GM18498 (cell line): ENCODE measurements around the gene NIT2.
"Not testable (repeated sequence)": the region's sequence is repeated elsewhere in the genome, so short reads cannot be mapped to it uniquely, and the experiment has no call there.

Experiments used
- ATAC-seq: cut with Tn5 transposase; IDR thresholded peaks from one replicate; pipeline ENCODE4 v1.9.1; 2021; ENCODE audit warnings: mild to moderate bottlenecking, moderate library complexity; ENCODE audit not compliant: unreplicated experiment

The NIT2 gene

GRCh38 chr3:100336229-100336628 lies 1.7 kb downstream of the NIT2 start:
- not testable (repeated sequence) for ATAC-seq

GRCh38 chr3:100338911-100339310 lies 4.4 kb downstream of the NIT2 start:
- ATAC-seq, result no peak

- ATAC-seq, result no peak
Observed at GRCh38 chr3:100339786-100340185, 5.2 kb downstream of the NIT2 start.

- ATAC-seq, result no peak
Observed at GRCh38 chr3:100340527-100340926, 6.0 kb downstream of the NIT2 start.

- ATAC-seq, result no peak
Observed at GRCh38 chr3:100348727-100349126, 14.2 kb downstream of the NIT2 start.

- not testable (repeated sequence) for ATAC-seq
Observed at GRCh38 chr3:100351770-100352169, 17.2 kb downstream of the NIT2 start.

- no peak for ATAC-seq
Observed at GRCh38 chr3:100352296-100353231, 18.0 kb downstream of the NIT2 start.

GRCh38 chr3:100354850-100355249 lies 20.3 kb downstream of the NIT2 start:
- ATAC-seq, result no peak

GRCh38 chr3:100358413-100358812 lies 23.9 kb downstream of the NIT2 start:
- no peak for ATAC-seq

GRCh38 chr3:100359035-100359434 lies 24.5 kb downstream of the NIT2 start:
- no peak for ATAC-seq

- ATAC-seq, result no peak
Observed at GRCh38 chr3:100360757-100361496, 26.4 kb downstream of the NIT2 start.

GRCh38 chr3:100361897-100362296 lies 27.3 kb downstream of the NIT2 start:
- no peak for ATAC-seq

- ATAC-seq, result no peak
Observed at GRCh38 chr3:100364421-100364820, 29.9 kb downstream of the NIT2 start.

GRCh38 chr3:100366424-100366823 lies 31.9 kb downstream of the NIT2 start:
- no peak for ATAC-seq

- no peak for ATAC-seq
Observed at GRCh38 chr3:100368441-100368840, 33.9 kb downstream of the NIT2 start.

- ATAC-seq, result no peak
Observed at GRCh38 chr3:100370756-100371155, 36.2 kb downstream of the NIT2 start.

GRCh38 chr3:100374521-100374920 lies 40.0 kb downstream of the NIT2 start:
- ATAC-seq, result no peak

- ATAC-seq, result no peak
Observed at GRCh38 chr3:100376301-100376700, 41.7 kb downstream of the NIT2 start.

- no peak for ATAC-seq
Observed at GRCh38 chr3:100384733-100385525, 50.4 kb downstream of the NIT2 start.

GRCh38 chr3:100386437-100387074 lies 52.0 kb downstream of the NIT2 start:
- ATAC-seq, result no peak

GRCh38 chr3:100389025-100389424 lies 54.5 kb downstream of the NIT2 start:
- ATAC-seq, result no peak
